ENCODE measurements around the gene TRIM40. TPM values are rescaled to one million over a fixed set of nuclear protein-coding genes. Genes with fewer than 3 reads are reported as not detected.

The TRIM40 gene
- total RNA-seq, 1 donor from 2014 or later = not detected

GRCh38 chr6:30196376-30196775 is 60.4 kb downstream of the TRIM40 start:
- intact Hi-C loops (cut with micrococcal nuclease) = no loop called here

Other genes starting within 250 kb of the TRIM40 start
- 1,695 and 1,705 TPM in 2 replicates for gene HLA-A, start 193.6 kb upstream of the TRIM40 start, total RNA-seq
- gene POLR1H, start 74.9 kb upstream of the TRIM40 start, total RNA-seq = 69.6 and 72.2 TPM in 2 replicates
- gene PPP1R11, start 68.9 kb upstream of the TRIM40 start, total RNA-seq = 57.0 and 59.6 TPM in 2 replicates
- gene RNF39, start 60.4 kb upstream of the TRIM40 start, total RNA-seq = not detected in 2 replicates
- gene TRIM31, start 23.1 kb upstream of the TRIM40 start, total RNA-seq = not detected in 2 replicates
- gene TRIM10, start 25.1 kb downstream of the TRIM40 start, total RNA-seq = 0.05 TPM in 1 of 2 replicates, not detected in the other
- 0.25 TPM in 1 of 2 replicates, not detected in the other for gene TRIM15, start 27.4 kb downstream of the TRIM40 start, total RNA-seq
- 70.8 and 71.7 TPM in 2 replicates for gene TRIM26, start 77.3 kb downstream of the TRIM40 start, total RNA-seq
- 11.2 and 11.6 TPM in 2 replicates for gene TRIM39, start 190.8 kb downstream of the TRIM40 start, total RNA-seq
- 37.2 and 46.7 TPM in 2 replicates for gene RPP21, start 209.0 kb downstream of the TRIM40 start, total RNA-seq